Activated naive CD8-positive, alpha-beta T cell (primary cell): Measurements from ENCODE around the gene CHRDL1.

Experiments
- H3K27ac Mint-ChIP-seq: one replicate; pipeline ENCODE4 v1.8.0; 2021; ENCODE audit warnings: mixed read lengths
- H3K27me3 Mint-ChIP-seq: one replicate; pipeline ENCODE4 v1.8.0; 2021; ENCODE audit warnings: mixed read lengths
- H3K36me3 Mint-ChIP-seq: one replicate; pipeline ENCODE4 v1.8.0; 2021; ENCODE audit warnings: mixed read lengths
- H3K4me1 Mint-ChIP-seq: one replicate; pipeline ENCODE4 v1.8.0; 2021; ENCODE audit warnings: low read depth, mixed read lengths
- H3K4me3 Mint-ChIP-seq: one replicate; pipeline ENCODE4 v1.8.0; 2021; ENCODE audit warnings: mild to moderate bottlenecking, mixed read lengths
- H3K9me3 Mint-ChIP-seq: one replicate; pipeline ENCODE4 v1.8.0; 2021; ENCODE audit warnings: low read depth, mixed read lengths

Gene CHRDL1

DNA sequence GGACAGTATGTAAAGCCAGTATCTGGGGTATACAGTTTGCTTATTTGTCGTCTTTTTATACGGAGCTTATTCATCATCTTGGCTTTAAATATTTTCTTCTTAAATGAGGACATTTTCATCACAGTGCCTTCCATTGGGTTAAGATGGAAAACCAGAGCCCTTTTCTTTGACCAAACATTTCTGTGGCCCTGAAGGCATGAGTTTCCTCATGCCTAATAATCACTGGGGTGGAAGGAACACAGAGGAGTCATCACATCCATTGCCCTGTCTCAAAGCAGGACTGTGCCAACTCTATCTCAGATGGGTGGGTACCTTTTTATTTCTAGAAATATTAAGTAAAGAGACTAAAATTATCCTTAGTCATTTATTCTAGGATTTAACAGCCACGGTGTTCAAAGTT lies 40.0 kb downstream of the CHRDL1 start:
- Mint-ChIP-seq H3K36me3 (no peaks in the 10 kb centered on the region), H3K27ac (no peak overlapping the region), H3K9me3 (peaks cover 6% of the 10 kb centered on the region), H3K4me1 (no peaks in the 10 kb centered on the region), H3K27me3 (no peaks in the 10 kb centered on the region), H3K4me3 (no peak overlapping the region)

DNA sequence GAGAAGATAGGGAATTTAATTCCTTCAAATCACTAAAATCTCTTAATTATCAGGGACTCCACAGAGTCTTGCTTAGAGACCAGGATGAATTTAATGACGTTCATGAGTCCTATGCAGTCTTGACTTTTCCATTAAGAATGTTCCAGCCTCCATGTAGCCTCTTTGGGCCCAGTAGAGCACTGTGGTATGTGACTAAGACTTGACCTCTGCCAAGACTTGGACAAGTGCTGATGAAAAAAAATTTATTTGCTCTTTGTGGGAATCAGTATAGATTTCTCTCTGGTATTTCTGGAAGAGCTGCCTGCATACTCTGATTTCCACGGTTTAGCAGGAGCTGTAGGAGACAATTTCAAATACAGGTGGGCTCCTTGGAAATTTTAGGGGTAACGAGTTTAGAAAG lies 40.6 kb downstream of the CHRDL1 start:
- Mint-ChIP-seq H3K9me3 (peaks cover 6% of the 10 kb centered on the region), H3K4me3 (no peak overlapping the region), H3K4me1 (no peaks in the 10 kb centered on the region), H3K27ac (no peak overlapping the region), H3K27me3 (no peaks in the 10 kb centered on the region), H3K36me3 (no peaks in the 10 kb centered on the region)

DNA sequence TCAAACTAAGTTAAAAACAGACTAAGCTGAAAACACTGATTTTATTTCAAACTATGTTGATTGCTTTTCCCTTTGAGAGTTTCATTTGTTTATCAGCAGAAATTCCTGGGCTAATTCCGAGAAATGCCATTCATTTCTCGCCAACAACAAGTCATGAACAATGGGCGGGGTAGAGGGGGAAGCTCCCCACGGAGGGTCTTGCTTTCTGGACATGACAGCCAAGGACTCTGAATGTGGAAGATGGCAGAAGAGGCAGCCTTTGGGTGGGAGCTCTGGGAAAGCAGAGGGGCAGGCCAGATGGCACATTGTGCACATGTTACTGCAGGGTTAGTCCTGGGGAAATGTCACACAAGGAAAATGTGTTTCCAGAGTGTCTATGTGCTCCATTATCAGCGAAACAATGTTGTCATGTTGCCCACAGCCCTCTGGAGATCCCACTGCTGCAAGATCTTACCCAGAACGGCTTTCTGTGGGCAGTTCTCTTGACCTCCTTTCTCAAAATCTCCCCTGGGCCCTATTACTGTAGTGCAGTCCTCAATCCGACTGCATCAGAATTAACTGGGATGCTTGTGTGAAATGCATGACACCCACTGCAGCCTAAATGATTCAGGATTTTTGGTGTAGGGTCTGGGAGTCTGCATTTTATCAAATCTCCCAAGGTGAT lies 45.0 kb downstream of the CHRDL1 start:
- Mint-ChIP-seq H3K27me3 (no peaks in the 10 kb centered on the region), H3K36me3 (no peaks in the 10 kb centered on the region), H3K9me3 (no peaks in the 10 kb centered on the region), H3K4me3 (no peak overlapping the region), H3K4me1 (no peaks in the 10 kb centered on the region), H3K27ac (no peak overlapping the region)

DNA sequence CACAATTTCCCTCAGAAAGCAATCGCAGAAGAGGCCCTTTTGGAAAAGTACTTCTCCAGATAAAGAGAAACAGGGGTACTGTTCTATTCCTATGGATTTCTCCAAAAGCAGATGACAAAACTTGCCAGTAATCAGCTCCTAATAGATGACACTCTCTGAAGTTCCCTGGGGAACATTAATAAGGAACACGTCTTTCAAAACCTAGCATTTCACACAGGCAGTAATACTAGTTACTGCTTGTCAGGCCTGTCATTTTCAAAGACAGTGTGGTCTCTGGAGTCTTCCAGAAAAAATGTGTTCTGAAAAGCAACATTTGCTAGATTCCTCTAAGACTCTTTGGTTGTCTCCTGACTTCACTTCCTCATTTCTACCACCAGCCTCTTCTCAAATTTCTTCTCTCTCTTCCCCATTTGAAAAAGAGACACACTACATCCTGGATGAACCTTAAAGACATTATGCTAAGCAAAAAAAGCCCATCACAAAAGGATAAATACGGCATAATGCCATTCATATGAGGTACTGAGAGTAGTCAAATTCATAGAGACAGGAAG lies 47.3 kb downstream of the CHRDL1 start:
- H3K27ac Mint-ChIP-seq, result no peak overlapping the region
- no peaks in the 10 kb centered on the region for H3K36me3 Mint-ChIP-seq
- H3K4me3 Mint-ChIP-seq, result no peak overlapping the region
- no peaks in the 10 kb centered on the region for H3K4me1 Mint-ChIP-seq
- H3K9me3 Mint-ChIP-seq, result no peaks in the 10 kb centered on the region
- no peaks in the 10 kb centered on the region for H3K27me3 Mint-ChIP-seq

DNA sequence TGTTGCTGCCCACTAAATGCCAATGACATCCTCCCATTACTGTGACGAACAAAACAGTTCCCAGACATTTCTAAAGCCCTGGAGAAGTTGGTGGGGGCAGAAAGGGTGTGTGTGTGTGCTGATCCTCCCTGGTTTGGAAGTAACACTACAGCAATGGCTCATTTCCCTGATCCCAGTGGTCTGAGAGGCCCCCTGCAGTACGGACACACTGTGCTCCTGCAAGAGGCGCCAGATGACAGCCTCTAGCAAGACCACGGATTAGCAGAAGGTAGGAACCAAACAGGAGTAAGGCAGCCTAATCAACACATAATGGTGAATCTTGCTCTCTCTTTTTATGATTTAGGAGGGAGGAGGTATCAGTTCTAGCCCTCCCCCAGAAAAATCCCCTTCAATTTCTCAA lies 49.6 kb downstream of the CHRDL1 start:
- H3K4me3 Mint-ChIP-seq, result no peak overlapping the region
- H3K27ac Mint-ChIP-seq, result no peak overlapping the region
- no peaks in the 10 kb centered on the region for H3K27me3 Mint-ChIP-seq
- H3K4me1 Mint-ChIP-seq, result no peaks in the 10 kb centered on the region
- no peaks in the 10 kb centered on the region for H3K36me3 Mint-ChIP-seq
- no peaks in the 10 kb centered on the region for H3K9me3 Mint-ChIP-seq

DNA sequence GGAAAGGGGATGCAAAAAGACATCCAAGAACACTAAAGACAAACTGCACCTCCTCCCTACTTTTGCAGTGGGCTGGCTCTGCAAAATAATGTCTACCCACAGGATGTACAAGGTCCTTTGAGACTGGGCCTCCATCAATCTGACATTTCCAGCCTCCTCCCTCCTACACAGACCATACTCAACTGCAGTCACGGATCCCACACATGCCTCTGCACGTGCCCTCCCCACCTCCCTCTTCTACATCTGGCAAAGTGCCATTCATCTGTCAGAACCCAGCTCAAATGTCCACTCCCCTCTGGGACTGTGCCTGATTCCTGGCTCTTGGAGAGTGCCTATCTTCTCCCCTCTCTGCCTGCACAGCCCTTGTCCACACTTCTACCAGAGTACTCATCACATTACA lies 50.3 kb downstream of the CHRDL1 start:
- H3K4me3 Mint-ChIP-seq, result no peak overlapping the region
- H3K9me3 Mint-ChIP-seq, result no peaks in the 10 kb centered on the region
- no peaks in the 10 kb centered on the region for H3K36me3 Mint-ChIP-seq
- H3K4me1 Mint-ChIP-seq, result no peaks in the 10 kb centered on the region
- no peaks in the 10 kb centered on the region for H3K27me3 Mint-ChIP-seq
- H3K27ac Mint-ChIP-seq, result no peak overlapping the region

DNA sequence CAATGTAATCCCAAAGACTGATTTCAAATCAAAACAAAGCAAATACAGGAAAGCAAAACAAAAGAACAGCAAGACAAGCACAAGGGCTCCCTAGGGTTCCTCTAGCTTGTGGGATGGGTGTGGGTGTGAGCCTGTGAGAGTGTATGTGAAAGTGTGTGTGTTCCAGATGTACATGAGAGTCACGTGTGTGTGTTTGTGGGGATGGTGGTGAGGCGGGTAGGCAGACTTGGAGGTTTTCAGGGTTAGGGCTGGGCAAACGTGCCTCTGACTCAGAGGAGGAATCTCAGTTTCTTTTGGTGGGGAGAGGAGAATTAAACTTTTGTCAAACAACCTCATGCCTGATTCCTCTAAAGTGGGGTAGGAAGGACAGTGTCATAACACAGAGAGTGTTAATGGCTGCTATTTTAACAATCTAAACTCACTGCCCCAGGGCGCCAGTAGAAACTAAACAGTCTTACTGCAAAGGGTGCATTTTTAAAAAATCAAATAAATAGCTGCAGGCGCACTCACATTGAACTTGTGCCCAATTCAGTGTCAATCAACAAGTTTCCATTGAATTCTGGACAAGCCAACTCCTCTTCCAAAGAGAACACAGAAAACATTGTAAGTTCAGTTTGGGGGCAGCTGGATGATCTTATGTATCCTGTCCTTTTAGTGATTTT lies 51.8 kb downstream of the CHRDL1 start:
- Mint-ChIP-seq H3K27ac (no peak overlapping the region), H3K9me3 (no peaks in the 10 kb centered on the region), H3K36me3 (no peaks in the 10 kb centered on the region), H3K4me1 (no peaks in the 10 kb centered on the region), H3K4me3 (no peak overlapping the region), H3K27me3 (no peaks in the 10 kb centered on the region)

DNA sequence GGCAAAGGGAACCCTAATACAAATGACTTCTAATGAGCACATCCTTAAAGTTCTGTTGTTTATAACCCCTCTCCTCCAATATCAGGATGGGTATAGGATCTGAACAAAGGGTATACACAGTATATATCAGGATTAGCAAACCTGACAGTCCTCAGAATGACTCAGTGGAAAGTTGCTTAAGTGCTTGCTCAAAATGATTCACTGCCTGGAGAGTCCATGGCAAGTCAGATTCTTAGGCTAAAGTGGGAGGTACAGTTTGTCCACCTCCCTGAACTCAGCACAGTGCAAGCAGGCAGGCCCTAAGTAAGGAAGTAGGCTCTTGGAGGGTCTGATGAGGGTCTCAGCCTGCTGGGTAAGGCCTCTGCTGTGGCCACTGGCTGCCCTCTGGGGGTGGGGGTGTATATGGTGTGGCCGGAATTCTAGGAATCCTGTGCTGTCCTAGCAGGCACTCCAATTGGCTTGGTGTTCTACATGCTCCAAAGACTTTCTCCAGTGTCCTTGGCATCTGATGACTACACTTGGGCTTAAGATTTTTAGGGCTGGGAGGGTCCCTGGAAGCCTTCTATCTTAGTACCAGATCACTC lies 54.3 kb downstream of the CHRDL1 start:
- H3K27me3 Mint-ChIP-seq, result no peaks in the 10 kb centered on the region
- H3K36me3 Mint-ChIP-seq, result no peaks in the 10 kb centered on the region
- no peak overlapping the region for H3K4me3 Mint-ChIP-seq
- H3K9me3 Mint-ChIP-seq, result no peaks in the 10 kb centered on the region
- no peak overlapping the region for H3K27ac Mint-ChIP-seq
- H3K4me1 Mint-ChIP-seq, result no peaks in the 10 kb centered on the region

DNA sequence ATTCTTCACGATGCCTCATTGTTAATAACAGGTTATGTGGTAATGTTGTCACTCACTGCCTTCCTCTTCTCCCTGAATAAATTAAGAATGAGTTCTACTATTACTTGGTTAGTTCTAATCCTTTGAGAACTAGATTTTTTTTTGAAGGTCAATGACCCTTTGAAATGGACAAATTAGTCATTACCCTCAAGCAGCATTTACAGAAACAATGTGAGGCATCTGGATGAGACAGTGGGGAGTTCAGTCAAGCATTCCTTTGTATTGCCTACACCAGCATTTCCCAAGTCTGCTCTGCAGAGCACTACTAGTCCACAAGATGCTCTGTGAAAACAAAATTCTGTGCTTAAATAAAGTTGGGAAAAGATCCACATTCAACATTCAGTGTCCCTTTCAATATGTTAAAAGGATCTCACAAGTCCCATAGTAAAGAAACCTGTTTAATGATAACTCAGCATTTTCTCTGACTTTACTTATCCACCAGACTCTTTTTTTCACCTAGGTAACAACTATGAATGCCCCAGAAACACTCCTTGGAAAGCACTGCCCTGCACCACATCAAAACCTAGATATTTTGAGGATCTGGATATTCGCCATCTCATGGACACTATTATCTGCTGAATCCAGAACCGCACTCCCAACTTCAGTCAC lies 60.6 kb downstream of the CHRDL1 start:
- Mint-ChIP-seq H3K4me3 (no peak overlapping the region), H3K27me3 (no peaks in the 10 kb centered on the region), H3K27ac (no peak overlapping the region), H3K36me3 (no peaks in the 10 kb centered on the region), H3K4me1 (no peaks in the 10 kb centered on the region), H3K9me3 (no peaks in the 10 kb centered on the region)

DNA sequence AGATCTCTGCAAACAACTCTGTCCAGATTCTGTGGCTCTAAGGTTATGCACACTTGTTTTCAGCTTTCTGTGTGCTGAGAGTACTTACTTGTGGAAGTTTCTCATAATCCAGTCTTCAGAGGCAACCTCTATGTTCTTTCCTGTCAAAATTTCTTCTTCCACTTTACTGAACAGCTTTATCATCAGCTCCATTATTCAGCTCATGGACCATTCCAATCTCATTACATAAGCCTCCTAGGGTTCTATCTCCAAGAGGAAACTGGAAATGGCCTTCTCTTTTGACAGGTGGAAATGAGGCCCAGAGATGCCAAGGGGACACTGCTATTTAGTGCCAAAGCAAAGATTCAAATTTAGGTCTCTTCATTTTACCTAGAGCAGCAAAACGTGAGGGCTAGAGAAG lies 61.3 kb downstream of the CHRDL1 start:
- H3K27me3 Mint-ChIP-seq, result no peaks in the 10 kb centered on the region
- H3K9me3 Mint-ChIP-seq, result no peaks in the 10 kb centered on the region
- H3K27ac Mint-ChIP-seq, result no peak overlapping the region
- no peaks in the 10 kb centered on the region for H3K36me3 Mint-ChIP-seq
- H3K4me3 Mint-ChIP-seq, result no peak overlapping the region
- H3K4me1 Mint-ChIP-seq, result no peaks in the 10 kb centered on the region

DNA sequence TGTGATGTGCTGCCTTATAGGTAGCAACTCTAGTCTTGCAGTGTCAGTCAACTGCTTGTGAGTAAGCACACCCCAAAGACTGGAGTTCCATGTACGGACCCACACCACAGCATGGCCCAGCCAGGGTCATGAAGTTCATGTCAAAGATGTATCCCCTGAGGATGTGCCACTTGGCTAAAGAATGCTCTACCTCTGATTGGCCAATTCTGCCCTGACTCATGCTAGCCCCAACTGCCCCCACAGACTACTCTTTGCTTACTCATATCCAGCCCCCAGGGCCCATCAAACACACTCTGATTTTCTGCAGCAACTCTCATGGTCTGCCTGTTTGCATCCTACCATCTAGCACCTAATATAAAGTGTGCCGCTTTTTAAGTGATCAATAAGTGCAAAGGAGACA lies 62.5 kb downstream of the CHRDL1 start:
- Mint-ChIP-seq H3K9me3 (no peaks in the 10 kb centered on the region), H3K36me3 (no peaks in the 10 kb centered on the region), H3K4me3 (no peak overlapping the region), H3K27ac (no peak overlapping the region), H3K27me3 (no peaks in the 10 kb centered on the region), H3K4me1 (no peaks in the 10 kb centered on the region)

DNA sequence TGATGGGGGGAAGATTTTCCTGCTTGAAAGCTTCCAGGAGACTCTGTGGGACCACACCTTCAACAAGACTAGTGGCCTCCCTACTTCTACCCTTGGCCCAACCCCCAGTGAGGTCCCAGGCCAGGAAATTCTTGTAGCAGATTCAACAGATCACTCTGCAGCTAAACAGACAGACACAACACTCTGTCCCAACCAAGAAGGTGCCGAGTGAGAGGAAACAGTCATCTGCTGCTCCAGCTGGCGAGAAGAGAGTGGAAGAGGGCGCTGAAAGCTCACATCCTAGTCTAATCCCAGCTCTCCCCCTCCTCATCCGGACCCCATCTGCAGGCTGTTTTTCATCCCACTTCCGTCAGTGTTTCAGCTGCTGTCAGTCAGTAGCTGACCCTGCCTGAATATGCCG lies 63.4 kb downstream of the CHRDL1 start:
- Mint-ChIP-seq H3K36me3 (no peaks in the 10 kb centered on the region), H3K9me3 (no peaks in the 10 kb centered on the region), H3K27me3 (no peaks in the 10 kb centered on the region), H3K4me3 (no peak overlapping the region), H3K27ac (no peak overlapping the region), H3K4me1 (no peaks in the 10 kb centered on the region)

DNA sequence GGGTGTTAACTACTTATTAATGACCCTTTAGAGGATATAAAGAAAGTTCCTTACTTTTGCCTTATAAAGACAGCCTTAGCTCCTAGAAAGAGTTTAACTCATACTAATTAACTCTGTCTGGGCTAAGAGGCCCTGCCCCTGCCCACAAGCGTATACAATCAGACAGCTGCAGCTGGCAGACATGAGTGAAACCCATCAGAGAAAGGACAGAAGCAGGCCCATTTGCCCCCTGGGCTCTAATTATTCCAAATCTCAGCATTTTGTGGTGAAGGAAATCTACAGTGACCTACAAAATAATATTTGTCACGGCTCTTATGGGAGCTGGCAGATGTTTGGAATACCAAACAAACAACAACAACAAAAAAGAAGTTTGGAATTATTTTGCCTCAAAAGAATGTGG lies 71.8 kb downstream of the CHRDL1 start:
- H3K9me3 Mint-ChIP-seq, result no peaks in the 10 kb centered on the region
- H3K4me1 Mint-ChIP-seq, result no peaks in the 10 kb centered on the region
- H3K4me3 Mint-ChIP-seq, result no peak overlapping the region
- no peaks in the 10 kb centered on the region for H3K27me3 Mint-ChIP-seq
- no peak overlapping the region for H3K27ac Mint-ChIP-seq
- no peaks in the 10 kb centered on the region for H3K36me3 Mint-ChIP-seq

DNA sequence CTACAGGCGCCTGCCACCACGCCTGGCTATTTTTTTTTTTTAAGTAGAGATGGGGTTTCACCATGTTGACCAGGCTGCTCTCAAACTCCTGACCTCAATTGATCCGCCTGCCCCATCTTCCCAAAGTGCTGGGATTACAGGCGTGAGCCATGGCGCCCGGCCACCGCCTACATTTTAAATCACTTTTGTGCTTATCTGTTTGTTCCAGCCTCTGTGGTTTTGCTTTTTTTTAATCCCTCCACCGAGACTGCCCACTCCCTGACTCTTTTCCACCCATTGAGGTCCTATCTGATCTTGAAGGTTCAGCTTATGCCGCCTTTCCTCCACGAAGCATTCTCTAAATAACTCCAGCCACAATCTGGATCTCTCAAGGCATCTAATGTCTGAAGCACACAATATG lies 73.5 kb downstream of the CHRDL1 start:
- H3K9me3 Mint-ChIP-seq, result no peaks in the 10 kb centered on the region
- H3K27ac Mint-ChIP-seq, result no peak overlapping the region
- H3K36me3 Mint-ChIP-seq, result no peaks in the 10 kb centered on the region
- no peaks in the 10 kb centered on the region for H3K4me1 Mint-ChIP-seq
- H3K27me3 Mint-ChIP-seq, result no peaks in the 10 kb centered on the region
- H3K4me3 Mint-ChIP-seq, result no peak overlapping the region

DNA sequence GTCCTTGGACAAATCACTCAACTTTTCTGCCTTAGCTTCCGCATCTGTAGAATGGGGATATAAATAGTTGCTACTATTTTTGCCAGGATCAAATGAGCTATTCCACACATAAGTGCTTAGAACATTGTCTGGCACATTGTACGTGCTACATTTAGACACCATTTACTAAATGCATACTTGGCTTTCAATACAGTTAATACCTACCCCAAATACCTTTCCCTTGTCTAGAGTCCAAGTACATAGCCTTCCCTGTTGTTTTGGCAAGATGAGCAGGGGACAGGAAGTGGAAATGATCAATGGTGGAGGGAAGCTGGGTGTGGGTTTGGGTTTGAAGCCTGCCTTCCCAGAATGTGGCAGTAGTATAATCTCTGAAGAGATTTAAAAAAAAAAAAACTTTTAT lies 82.0 kb downstream of the CHRDL1 start:
- H3K27me3 Mint-ChIP-seq, result no peaks in the 10 kb centered on the region
- H3K9me3 Mint-ChIP-seq, result no peaks in the 10 kb centered on the region
- H3K27ac Mint-ChIP-seq, result no peak overlapping the region
- H3K4me3 Mint-ChIP-seq, result no peak overlapping the region
- no peaks in the 10 kb centered on the region for H3K4me1 Mint-ChIP-seq
- H3K36me3 Mint-ChIP-seq, result no peaks in the 10 kb centered on the region
